GM04503 (cell line): Measurements from ENCODE around the gene CREBZF.
"Not testable (repeated sequence)": the region's sequence is repeated elsewhere in the genome, so short reads cannot be mapped to it uniquely, and the experiment has no call there.

ENCODE experiments used
- DNase-seq: peaks from one replicate; pipeline ENCODE4 v3.0.0-alpha.2; 2012; ENCODE audit warnings: low read depth

The CREBZF gene

GRCh38 chr11:85626496-85626895 is 38.4 kb downstream of the CREBZF start:
- no peak for DNase-seq

DNA sequence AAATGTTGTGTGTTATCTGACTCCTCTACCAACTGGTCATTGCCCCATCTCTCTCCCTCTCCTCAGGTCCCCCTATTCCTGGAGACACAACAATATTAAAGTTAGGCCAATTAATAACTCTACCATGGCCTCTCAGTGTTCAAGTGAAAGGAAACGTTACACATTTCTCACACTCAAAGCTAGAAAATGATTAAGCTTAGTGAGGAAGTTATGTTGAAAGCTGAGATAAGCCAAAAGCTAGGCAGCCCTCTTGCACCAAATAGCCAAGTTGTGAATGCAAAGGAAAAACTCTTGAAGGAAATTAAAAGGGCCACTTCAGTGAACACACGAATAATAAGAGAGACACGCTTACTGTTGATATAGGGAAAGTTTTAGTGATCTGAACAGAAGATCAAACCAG is 44.7 kb downstream of the CREBZF start:
- DNase-seq = no peak

GRCh38 chr11:85619499-85619898 is 45.4 kb downstream of the CREBZF start:
- no peak for DNase-seq

DNA sequence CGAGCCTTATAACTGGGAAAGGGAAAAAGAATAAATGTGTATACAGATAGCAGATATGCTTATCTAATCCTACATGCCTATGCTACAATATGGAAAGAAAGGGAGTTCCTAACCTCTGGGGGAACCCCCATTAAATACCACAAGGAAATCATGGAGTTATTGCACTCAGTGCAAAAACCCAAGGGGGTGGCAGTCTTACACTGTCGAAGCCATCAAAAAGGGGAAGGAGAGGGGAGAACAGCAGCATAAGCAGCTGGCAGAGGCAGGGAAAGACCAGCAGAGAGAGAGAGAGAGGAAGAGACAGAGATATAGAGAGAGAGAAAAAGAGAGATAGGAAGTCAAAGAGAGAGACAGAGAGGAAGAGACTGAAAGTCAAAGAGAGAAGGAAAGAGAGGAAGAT is 53.3 kb downstream of the CREBZF start:
- DNase-seq = not testable (repeated sequence)
